HT-29 (cell line): ENCODE measurements around the gene TRABD2A. TPM values are rescaled to one million over a fixed set of nuclear protein-coding genes. Genes with fewer than 3 reads are reported as not detected.
"Not testable (repeated sequence)": the region's sequence is repeated elsewhere in the genome, so short reads cannot be mapped to it uniquely, and the experiment has no call there.

Experiments
- DNase-seq: peaks from one replicate; pipeline ENCODE4 v3.0.0-alpha.2; 2015; ENCODE audit warnings: low spot score
- total RNA-seq: library from RNA; depleted of rRNA; stranded (reverse); fragments of >200 nt; shearing (Covaris generic); gene quantifications from 2 replicates; pipeline ENCODE4 v1.2.3, GENCODE V29; 2014; rRNA removed

Gene TRABD2A
- 2.3 and 3.1 TPM in 2 replicates for total RNA-seq

- DNase-seq: no peak
Measured at GRCh38 chr2:84880645-84881521, at the start of gene TRABD2A. TRABD2A (minus strand) TSS chr2:84881084; CDS start chr2:84881039, 45 bp downstream.

- no peak for DNase-seq
Measured at GRCh38 chr2:84927275-84927627, 46.4 kb upstream of the TRABD2A start.

DNA sequence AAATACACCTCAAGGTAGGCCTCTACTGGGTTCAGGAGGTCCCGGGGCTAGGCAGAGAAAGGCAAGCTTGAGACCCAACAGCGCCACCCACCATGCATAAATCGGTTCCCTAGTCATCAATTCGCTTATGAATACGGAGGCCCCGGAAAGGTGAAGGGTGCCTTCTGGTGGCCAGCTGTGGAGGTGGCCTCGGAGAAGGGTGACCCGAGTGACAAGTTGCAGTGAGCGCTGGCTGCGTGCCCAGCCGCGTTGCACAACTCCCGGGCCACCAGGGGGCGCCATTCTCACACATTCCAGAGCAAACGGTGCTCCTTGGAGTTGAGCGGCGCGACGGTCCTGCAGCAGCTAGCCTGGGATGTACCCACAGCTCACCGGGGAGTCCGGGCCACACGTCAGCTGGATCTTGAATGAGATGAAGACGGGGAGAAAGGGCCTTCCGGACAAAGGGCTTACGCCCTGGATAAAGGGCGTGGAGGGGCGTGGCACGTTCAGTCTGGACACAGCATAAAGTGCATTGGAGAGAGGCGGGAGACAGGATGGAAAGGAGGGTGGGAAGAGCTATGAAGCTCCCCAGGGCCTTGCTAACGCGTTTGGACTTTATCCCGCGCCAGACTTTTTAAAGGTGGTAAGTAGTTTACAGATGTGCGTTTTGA is 45.0 kb upstream of the TRABD2A start:
- peak; percentile 99 for DNase-seq

- no peak for DNase-seq
Measured at GRCh38 chr2:84925336-84925723, 44.4 kb upstream of the TRABD2A start.

- DNase-seq: peak; percentile 62
Measured at GRCh38 chr2:84924173-84925106, 43.6 kb upstream of the TRABD2A start.

DNA sequence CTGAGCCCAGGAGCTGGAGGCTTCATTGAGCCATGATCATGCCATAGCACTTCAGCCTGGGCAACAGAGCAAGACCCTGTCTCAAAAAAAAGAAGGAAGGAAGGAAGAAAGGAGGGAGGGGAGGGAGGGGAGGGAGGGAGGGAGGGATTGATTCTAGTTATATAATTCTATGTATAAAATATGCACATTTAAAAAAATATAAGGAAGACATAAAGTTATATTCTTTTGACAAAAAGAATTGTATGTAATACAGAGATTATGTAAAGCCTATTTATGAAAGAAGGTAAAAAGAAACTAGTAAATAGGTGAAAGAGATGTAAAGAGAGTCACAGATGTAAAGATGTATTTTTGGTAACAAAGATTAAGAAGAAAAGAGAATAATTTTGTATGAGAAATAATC is 42.1 kb upstream of the TRABD2A start:
- DNase-seq: no peak

DNA sequence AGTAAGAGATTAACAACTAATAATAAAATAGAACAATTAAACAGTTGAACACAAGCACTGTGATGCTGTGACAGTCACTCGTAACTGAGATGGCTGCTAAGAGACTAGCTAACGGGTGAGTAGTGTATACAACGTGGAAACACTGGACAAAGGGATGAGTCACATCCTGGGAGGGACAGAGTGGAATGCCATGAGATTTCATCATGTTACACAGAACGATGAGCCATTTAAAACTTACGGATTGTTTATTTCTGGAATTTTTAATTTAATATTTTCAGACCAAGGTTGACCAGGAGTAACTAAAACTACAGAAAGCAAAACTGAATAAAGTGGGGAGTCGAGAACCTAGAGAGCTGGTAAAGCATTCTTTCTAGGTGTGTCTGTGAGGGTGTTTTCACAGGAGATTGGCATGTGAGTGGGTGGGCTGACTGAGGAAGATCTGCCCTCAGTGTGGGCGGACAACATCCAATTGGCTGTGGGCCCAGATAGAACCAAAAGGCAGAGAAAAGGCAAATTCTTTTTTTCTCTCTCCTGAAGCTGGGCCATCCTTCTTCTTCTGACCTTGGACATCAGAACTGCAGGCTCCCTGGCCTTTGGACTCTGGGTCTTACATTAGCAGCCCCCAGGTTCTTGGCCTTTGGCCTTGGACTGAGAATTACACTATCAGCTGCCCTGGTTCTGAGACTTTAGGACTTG is 39.1 kb upstream of the TRABD2A start:
- DNase-seq: peak; percentile 93

DNA sequence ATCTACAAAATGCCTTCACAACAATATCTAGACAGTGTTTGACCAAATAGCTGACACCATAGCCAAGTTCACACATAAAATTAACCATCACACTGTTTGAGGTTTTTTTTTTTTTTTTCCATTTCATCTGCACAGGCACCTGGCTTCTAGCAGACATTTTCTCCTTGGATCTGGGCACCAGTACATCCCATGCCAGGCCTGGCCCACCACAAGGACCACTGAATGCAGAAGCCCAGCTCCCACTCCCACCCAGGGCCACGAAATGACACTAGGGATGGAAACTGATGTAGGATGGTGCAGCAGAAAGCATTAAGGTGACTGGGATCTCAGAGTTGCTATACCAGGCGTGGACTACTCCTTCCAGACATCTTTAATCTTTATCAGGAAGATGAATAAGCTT is 37.5 kb upstream of the TRABD2A start:
- DNase-seq: no peak

DNA sequence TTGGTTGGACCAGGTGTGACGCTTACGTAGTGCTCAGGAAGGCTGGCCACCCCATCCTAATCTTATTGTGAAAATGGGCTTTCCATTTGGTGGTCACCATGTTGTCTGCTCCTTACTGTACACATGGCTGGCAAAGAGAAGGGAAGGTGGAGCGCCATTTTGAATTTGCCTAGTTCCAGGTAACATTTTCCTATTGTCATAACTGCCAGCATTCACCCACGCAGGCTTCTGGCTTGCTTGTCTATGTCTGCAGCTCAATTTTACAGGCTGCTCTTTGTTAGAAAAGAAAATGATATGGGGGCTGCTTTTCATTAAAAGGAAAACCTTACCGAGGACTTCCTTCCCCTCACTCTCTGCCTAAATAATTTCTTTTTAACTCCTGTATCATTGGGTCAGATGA is 36.9 kb upstream of the TRABD2A start:
- DNase-seq: not testable (repeated sequence)

GRCh38 chr2:84915675-84916074 is 34.8 kb upstream of the TRABD2A start:
- not testable (repeated sequence) for DNase-seq

DNA sequence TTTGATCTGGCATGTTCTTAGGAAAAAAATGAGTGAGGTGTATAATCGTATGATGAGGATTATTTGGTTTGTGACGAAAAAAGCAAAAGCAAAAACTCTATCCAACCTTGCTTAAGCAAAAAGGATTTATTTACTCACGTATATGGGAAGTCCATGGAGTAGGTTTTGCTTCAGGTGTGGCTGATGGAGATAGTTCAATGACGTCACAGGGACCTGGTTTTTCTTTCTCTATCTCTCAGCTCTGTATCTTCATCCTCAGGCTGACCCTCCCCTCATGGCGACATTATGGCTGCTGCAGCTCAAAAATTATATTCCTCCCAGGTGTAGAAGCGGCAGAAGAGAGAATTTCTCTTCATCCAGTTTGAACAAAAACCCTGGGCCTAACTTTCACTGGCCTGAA is 33.5 kb upstream of the TRABD2A start:
- DNase-seq: no peak

GRCh38 chr2:84912984-84913383 is 32.1 kb upstream of the TRABD2A start:
- no peak for DNase-seq

DNA sequence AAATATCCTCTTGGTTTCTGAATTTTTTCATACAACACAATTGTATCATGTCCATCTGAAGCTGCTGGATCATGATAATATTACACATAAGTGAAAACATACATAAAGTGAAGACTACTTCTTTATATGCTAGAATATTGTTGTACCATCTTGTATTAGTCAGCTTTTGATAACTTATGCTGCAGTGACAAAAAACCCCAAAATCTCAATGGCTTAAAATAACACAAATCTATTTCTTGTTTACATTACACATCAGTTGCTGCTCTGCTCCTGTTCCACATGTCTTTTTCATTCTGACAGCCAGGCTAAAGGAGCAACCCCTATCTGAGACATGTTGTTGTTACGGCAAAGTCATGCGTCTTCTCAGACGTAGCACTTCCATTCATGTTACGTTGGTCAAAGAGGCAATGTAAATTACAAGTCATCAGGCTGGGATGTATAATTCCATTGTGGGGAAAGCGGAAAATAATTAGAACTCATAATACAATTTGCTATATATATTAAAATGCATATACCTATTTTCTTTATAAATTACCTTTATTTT is 30.3 kb upstream of the TRABD2A start:
- no peak for DNase-seq

- DNase-seq: no peak
Measured at GRCh38 chr2:84908948-84909713, 28.2 kb upstream of the TRABD2A start.

DNA sequence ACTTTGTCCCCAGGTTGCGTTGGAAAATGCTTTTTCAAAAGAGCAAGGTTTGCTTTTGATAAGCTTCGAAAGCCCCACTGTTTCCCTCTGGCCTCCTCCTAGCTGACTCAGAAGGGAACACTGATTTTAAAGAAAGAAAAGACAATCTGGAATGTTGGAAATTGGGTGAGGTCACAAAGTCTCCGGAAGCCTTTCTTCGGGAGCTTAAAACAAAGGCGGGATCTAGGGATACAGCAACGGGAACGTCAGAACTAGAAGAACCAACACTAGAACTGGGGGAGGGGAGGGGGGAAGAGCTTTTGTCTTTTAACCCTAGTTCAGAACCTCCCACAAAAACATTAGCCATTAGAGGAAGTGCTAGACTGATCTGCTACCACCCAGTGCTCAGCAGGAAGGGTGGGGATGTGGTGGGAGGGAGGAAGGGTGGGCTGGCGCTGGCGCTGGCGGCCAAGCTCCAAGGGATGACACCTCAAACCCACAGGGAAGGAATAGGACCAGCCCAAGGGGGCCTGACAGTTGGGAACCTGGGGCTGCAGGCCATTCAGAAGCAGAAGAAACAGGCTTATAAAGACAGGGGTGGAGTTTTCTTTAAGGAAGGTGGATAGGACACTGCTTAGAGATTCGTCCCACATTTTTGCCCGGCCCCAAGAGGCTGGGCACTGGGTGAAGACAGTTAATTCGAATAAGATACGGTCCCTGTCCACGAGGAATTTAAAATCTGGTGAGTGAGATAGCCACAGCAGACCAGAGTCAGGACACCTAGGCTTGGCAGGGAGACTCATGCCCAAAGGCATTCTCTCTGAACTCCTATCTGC is 26.2 kb upstream of the TRABD2A start:
- DNase-seq: peak; percentile 94

DNA sequence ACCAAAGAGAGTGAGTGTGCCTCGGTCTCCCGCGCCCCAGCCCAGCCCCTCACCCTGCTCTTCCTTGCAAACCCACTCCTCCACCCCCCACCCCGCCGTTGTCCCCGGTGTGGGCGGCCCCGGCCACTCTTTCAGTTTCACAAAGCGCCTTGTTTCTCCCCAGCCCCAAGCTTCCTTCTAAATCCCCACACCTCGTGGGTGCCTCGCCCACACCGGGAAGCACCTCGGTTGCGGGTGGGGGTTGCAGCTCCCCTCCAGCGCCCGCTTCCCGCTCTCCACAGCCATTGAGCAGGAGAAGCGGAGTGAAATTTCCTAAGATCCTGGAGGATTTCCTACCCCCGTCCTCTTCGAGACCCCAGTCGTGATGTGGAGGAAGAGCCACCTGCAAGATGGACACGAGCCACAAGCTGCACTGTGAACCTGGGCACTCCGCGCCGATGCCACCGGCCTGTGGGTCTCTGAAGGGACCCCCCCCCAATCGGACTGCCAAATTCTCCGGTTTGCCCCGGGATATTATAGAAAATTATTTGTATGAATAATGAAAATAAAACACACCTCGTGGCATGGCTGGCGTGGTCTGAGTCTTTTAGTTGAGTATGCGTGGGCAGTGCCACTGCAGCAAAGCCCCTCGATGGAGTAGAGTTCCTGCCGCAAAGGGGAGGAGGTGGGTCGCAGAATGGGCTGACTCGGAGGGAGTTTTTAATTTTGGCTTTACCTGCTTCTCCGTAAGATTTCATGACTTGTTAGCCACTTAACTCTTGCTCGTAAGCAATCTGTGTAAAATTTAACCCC is 25.4 kb upstream of the TRABD2A start:
- no peak for DNase-seq

DNA sequence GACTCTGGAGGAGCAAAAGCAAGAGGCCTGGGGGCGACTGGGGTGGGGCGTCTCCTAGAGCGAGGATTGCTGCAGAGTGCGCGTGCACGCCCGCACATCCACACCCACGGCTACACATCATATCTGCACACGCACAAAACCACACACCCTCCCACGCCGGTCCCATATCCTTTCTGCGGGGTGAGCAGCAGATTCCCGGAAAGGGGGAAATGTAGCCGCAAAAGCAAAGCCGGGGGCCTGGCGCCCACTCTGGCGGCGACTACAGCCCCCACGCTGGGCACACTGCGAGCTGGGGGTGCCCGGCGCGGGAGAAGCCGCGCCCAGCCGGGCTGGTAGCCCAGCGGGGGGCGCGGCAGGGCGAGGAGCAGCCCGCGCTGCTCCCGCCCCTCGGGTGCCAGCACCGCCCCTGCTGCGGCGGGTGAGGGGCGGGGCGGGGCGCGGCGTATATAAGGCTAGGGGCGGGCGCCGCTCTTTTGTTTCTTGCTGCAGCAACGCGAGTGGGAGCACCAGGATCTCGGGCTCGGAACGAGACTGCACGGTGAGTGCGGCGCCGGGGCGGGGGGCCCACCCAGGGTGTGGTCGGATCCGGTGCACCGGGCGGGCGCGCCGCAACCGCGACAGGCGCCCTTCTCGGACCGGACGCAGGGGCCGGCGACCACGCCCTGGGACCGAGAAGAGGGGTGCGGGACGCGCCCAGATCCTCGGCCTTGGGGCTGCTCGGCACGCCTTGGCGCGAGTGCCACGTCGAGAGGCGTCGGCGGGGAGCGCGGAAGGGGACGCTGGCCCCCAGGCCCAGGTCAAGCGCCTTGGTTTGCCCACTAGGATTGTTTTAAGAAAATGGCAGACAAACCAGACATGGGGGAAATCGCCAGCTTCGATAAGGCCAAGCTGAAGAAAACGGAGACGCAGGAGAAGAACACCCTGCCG is 24.6 kb upstream of the TRABD2A start, which contains the start of gene TMSB10:
Gene TMSB10, plus strand, starts transcription at position 476 of the 927 bp plus-strand sequence.
- DNase-seq: peak; percentile 88
